ENCODE measurements around the gene PSD2. TPM values are rescaled to one million over a fixed set of nuclear protein-coding genes. Genes with fewer than 3 reads are reported as not detected.

PSD2 gene
- total and polyA plus RNA-seq, 2 of the 13 experiments (the other 11 are each of a cell fraction or from before 2014, with no cell fraction given): 0.07 TPM; not detected in 1

DNA sequence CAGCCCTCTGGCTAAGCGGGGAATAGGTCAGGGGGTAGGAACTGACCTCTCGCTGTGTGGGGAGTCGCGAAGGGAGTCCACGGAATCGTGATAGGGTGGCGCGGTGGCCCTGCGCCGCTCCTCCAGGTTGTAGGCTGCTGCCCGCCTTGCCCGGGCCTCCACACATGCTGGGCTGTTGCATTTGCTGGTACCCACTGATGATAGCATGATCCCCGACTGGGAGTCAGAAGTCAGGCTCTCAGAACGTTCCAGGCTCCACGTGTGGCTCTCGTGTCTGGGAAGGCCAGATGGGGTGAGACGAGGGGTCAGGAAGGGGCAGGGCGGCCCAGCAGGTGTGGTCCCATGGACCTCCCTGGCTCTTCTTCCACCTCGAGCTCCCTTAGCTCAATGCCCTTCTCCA lies 56.0 kb downstream of the PSD2 start:
- no TSS peak for BruUV-seq (replicated peaks)
- no peak overlapping the region for H3K4me2 ChIP-seq (ENCODE audit: low read depth, low read length)
- peaks cover 4 to 75% of the 10 kb centered on the region in 2 experiments; a peak in 3 of 5 replicates for H3K27me3 ChIP-seq (ENCODE audit: control insufficient read depth in 1 of 2, insufficient read depth in 2 of 2, low read length in 2 of 2)
- H4K20me1 ChIP-seq (ENCODE audit: insufficient read depth, low read length): no peaks in the 10 kb centered on the region
- no peak overlapping the region for H3K4me3 ChIP-seq (replicated peaks in 1 of 3; ENCODE audit: insufficient read depth in 1 of 3, low read depth in 2 of 3, low read length in 3 of 3)
- no peak for TF ChIP-seq SMAD3 (CRISPR knock-in tag; IDR thresholded peaks at IDR 0.05)
- no peak for TF ChIP-seq CBX2 (IDR thresholded peaks at IDR 0.05; ENCODE audit: low read depth, low read length)
- no peak for TF ChIP-seq CBX2 (CRISPR knock-in tag; IDR thresholded peaks at IDR 0.05; ENCODE audit: low read depth)
- TF ChIP-seq BRD4 (CRISPR knock-in tag; IDR thresholded peaks at IDR 0.05): no peak
- TF ChIP-seq, protein P1, sequence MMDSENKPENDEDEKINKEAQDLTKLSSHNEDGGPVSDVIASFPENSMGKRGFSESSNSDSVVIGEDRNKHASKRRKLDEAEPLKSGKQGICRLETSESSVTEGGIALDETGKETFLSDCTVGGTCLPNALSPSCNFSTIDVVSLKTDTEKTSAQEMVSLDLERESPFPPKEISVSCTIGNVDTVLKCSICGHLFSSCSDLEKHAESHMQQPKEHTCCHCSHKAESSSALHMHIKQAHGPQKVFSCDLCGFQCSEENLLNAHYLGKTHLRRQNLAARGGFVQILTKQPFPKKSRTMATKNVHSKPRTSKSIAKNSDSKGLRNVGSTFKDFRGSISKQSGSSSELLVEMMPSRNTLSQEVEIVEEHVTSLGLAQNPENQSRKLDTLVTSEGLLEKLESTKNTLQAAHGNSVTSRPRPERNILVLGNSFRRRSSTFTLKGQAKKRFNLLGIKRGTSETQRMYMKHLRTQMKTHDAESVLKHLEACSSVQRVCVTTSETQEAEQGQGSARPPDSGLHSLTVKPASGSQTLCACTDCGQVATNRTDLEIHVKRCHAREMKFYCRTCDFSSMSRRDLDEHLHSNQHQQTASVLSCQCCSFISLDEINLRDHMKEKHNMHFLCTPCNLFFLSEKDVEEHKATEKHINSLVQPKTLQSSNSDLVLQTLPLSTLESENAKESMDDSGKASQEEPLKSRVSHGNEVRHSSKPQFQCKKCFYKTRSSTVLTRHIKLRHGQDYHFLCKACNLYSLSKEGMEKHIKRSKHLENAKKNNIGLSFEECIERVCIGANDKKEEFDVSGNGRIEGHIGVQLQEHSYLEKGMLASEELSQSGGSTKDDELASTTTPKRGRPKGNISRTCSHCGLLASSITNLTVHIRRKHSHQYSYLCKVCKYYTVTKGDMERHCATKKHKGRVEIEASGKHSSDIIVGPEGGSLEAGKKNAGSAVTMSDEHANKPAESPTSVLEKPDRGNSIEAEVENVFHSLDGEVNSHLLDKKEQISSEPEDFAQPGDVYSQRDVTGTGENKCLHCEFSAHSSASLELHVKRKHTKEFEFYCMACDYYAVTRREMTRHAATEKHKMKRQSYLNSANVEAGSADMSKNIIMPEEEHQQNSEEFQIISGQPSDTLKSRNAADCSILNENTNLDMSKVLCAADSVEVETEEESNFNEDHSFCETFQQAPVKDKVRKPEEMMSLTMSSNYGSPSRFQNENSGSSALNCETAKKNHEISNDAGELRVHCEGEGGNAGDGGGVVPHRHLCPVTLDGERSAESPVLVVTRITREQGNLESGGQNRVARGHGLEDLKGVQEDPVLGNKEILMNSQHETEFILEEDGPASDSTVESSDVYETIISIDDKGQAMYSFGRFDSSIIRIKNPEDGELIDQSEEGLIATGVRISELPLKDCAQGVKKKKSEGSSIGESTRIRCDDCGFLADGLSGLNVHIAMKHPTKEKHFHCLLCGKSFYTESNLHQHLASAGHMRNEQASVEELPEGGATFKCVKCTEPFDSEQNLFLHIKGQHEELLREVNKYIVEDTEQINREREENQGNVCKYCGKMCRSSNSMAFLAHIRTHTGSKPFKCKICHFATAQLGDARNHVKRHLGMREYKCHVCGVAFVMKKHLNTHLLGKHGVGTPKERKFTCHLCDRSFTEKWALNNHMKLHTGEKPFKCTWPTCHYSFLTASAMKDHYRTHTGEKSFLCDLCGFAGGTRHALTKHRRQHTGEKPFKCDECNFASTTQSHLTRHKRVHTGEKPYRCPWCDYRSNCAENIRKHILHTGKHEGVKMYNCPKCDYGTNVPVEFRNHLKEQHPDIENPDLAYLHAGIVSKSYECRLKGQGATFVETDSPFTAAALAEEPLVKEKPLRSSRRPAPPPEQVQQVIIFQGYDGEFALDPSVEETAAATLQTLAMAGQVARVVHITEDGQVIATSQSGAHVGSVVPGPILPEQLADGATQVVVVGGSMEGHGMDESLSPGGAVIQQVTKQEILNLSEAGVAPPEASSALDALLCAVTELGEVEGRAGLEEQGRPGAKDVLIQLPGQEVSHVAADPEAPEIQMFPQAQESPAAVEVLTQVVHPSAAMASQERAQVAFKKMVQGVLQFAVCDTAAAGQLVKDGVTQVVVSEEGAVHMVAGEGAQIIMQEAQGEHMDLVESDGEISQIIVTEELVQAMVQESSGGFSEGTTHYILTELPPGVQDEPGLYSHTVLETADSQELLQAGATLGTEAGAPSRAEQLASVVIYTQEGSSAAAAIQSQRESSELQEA (CRISPR knock-in tag; IDR thresholded peaks at IDR 0.05; ENCODE audit: not compliant biosample characterization): no peak
- TF ChIP-seq ZFP36L2 (CRISPR knock-in tag; IDR thresholded peaks at IDR 0.05): no peak
- no peak for TF ChIP-seq ZNF501 (CRISPR knock-in tag; IDR thresholded peaks at IDR 0.05)
- TF ChIP-seq TFDP2 (CRISPR knock-in tag; IDR thresholded peaks at IDR 0.05): no peak
- TF ChIP-seq ZFP1 (CRISPR knock-in tag; IDR thresholded peaks at IDR 0.05): no peak
- TF ChIP-seq ZNF607 (CRISPR knock-in tag; IDR thresholded peaks at IDR 0.05; ENCODE audit: borderline replicate concordance): no peak
- no peak for TF ChIP-seq ONECUT2 (CRISPR knock-in tag; IDR thresholded peaks at IDR 0.05)
- no peak overlapping the region for H2AFZ ChIP-seq (ENCODE audit: low read length)
- no peaks in the 10 kb centered on the region for H3K36me3 ChIP-seq (replicated peaks in 1 of 2; ENCODE audit: control insufficient read depth in 1 of 2, insufficient read depth in 2 of 2, low read length in 2 of 2)
- H3K79me2 ChIP-seq (ENCODE audit: insufficient read depth, low read length): no peaks in the 10 kb centered on the region
- H3K27ac ChIP-seq (ENCODE audit: extremely low read length, insufficient read depth, low read length): no peak overlapping the region
- in situ Hi-C loops (cut with HindIII; ENCODE audit: extremely low pct_ligation_motif_present, low pct_unique_long_range_greater_than_20kb): no loop called here
- intact Hi-C loops (cut with micrococcal nuclease; ENCODE audit: unreplicated experiment): no loop called here
- POLR2A ChIA-PET: no interaction called here
- no peak for FAIRE-seq
- H3K9me3 ChIP-seq (ENCODE audit: low read length): no peaks in the 10 kb centered on the region
- H3K9ac ChIP-seq (ENCODE audit: insufficient read depth, low read depth, low read length): no peak overlapping the region
- DNase-seq (ENCODE audit: low spot score): no peak
- no peaks in the 10 kb centered on the region for H3K4me1 ChIP-seq (ENCODE audit: insufficient read depth, low read length)
- no peak for ATAC-seq
- CTCF ChIA-PET (ENCODE audit: low intra/inter-chr PET ratio, low total read pairs): no interaction called here
- 15% methylated on average over 8 of the region's 19 CpGs for WGBS (ENCODE audit: low lambda C conversion rate)

Measured in HepG2 (cell line).